ENCODE data around the gene FGF9. TPM values are rescaled to one million over a fixed set of nuclear protein-coding genes. Genes with fewer than 3 reads are reported as not detected.

FGF9 gene
- total and polyA plus RNA-seq, 2 of the 8 experiments (the other 6 are each of a cell fraction or from before 2014, with no cell fraction given): 0.02 TPM; not detected in 1

- TF ChIP-seq BACH1 (IDR thresholded peaks at IDR 0.05; ENCODE audit: low read length) (no peak), TAF1 (IDR thresholded peaks at IDR 0.05; ENCODE audit: low read depth, low read length) (peak; percentile 67; the same call in 1 of the 2 replicates), TEAD4 (IDR thresholded peaks at IDR 0.05; ENCODE audit: low read depth, low read length) (no peak), CEBPB (IDR thresholded peaks at IDR 0.05; ENCODE audit: low read depth, low read length) (no peak), RXRA (IDR thresholded peaks at IDR 0.05; ENCODE audit: insufficient read depth, low read depth, low read length) (no peak), POLR2AphosphoS5 (IDR thresholded peaks at IDR 0.05; ENCODE audit: low read depth, low read length) (no peak), KDM4A (IDR thresholded peaks at IDR 0.05; ENCODE audit: low read depth, low read length, severe bottlenecking) (no peak), HDAC2 (IDR thresholded peaks at IDR 0.05; ENCODE audit: borderline replicate concordance in 1 of 2, low read depth in 2 of 2, low read length in 2 of 2) (peak in 1 of 2 experiments; percentile 77; a peak in 1 of 4 replicates), TCF12 (IDR thresholded peaks at IDR 0.05; ENCODE audit: low read depth, low read length) (0 out of 2 replicates have a peak, but pooled peaks have one; percentile 54), POU5F1 (IDR thresholded peaks at IDR 0.05; ENCODE audit: low read depth, low read length) (no peak), BRCA1 (IDR thresholded peaks at IDR 0.05; ENCODE audit: low read depth, low read length) (no peak), CTCF (IDR thresholded peaks at IDR 0.05; ENCODE audit: control extremely low read depth in 1 of 3, insufficient read depth in 1 of 3, low read depth in 1 of 3, low read length in 3 of 3) (0 out of 4 replicates have a peak, but pooled peaks of 1 of the 3 experiments have one; percentile 9), SAP30 (IDR thresholded peaks at IDR 0.05; ENCODE audit: insufficient read depth, insufficient replicate concordance, low read length) (no peak), CREB1 (IDR thresholded peaks at IDR 0.05) (peak; percentile 38; the same call in 1 of the 2 replicates), BCL11A (IDR thresholded peaks at IDR 0.05; ENCODE audit: low read depth in 2 of 2, low read length in 2 of 2) (no peak), RFX5 (IDR thresholded peaks at IDR 0.05; ENCODE audit: borderline replicate concordance, low read depth, low read length) (no peak), EGR1 (IDR thresholded peaks at IDR 0.05; ENCODE audit: borderline replicate concordance, low read depth, low read length) (peak; percentile 90; the same call in 1 of the 2 replicates)
- TF ChIP-seq, protein P1, sequence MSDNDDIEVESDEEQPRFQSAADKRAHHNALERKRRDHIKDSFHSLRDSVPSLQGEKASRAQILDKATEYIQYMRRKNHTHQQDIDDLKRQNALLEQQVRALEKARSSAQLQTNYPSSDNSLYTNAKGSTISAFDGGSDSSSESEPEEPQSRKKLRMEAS (IDR thresholded peaks at IDR 0.05): peak; percentile 45
- TF ChIP-seq, protein P2, sequence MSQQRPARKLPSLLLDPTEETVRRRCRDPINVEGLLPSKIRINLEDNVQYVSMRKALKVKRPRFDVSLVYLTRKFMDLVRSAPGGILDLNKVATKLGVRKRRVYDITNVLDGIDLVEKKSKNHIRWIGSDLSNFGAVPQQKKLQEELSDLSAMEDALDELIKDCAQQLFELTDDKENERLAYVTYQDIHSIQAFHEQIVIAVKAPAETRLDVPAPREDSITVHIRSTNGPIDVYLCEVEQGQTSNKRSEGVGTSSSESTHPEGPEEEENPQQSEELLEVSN (IDR thresholded peaks at IDR 0.05): peak; percentile 16; the same call in 1 of the 2 replicates
These were observed at the start of gene FGF9 (continued) for GRCh38 chr13:21670883-21671619.

Measured in H1 (cell line).